Activated T-cell treated with anti-CD3 and anti-CD28 coated beads, Interleukin-2, amount 50 U/mL, for 48 hours (primary cell): ENCODE results near the gene ARL14.
"Not testable (repeated sequence)": the region's sequence is repeated elsewhere in the genome, so short reads cannot be mapped to it uniquely, and the experiment has no call there.

Experiments
- DNase-seq, 2 experiments: peaks; one replicate each; pipeline ENCODE4 v3.0.0-alpha.2; 2020

Gene ARL14

GRCh38 chr3:160678292-160678842 is 1.4 kb downstream of the ARL14 start:
- DNase-seq: no peak

- no peak for DNase-seq
Measured at GRCh38 chr3:160684368-160684740, 7.4 kb downstream of the ARL14 start.

GRCh38 chr3:160685144-160685766 is 8.3 kb downstream of the ARL14 start:
- DNase-seq: no peak

GRCh38 chr3:160686955-160687535 is 10.1 kb downstream of the ARL14 start:
- DNase-seq: no peak

GRCh38 chr3:160691151-160691550 is 14.2 kb downstream of the ARL14 start:
- DNase-seq: no peak

GRCh38 chr3:160691962-160692361 is 15.0 kb downstream of the ARL14 start:
- no peak for DNase-seq

GRCh38 chr3:160693191-160693590 is 16.2 kb downstream of the ARL14 start:
- DNase-seq: no peak

- no peak for DNase-seq
Measured at GRCh38 chr3:160694345-160694744, 17.4 kb downstream of the ARL14 start.

- DNase-seq: no peak
Measured at GRCh38 chr3:160695003-160695402, 18.0 kb downstream of the ARL14 start.

- DNase-seq: no peak
Measured at GRCh38 chr3:160695915-160696327, 19.0 kb downstream of the ARL14 start.

- DNase-seq: no peak
Measured at GRCh38 chr3:160697637-160698380, 20.8 kb downstream of the ARL14 start.

- DNase-seq: no peak
Measured at GRCh38 chr3:160698599-160699195, 21.7 kb downstream of the ARL14 start.

GRCh38 chr3:160701490-160701889 is 24.5 kb downstream of the ARL14 start:
- no peak for DNase-seq

GRCh38 chr3:160702290-160702689 is 25.3 kb downstream of the ARL14 start:
- no peak for DNase-seq

GRCh38 chr3:160703974-160704373 is 27.0 kb downstream of the ARL14 start:
- no peak for DNase-seq

GRCh38 chr3:160707187-160707794 is 30.3 kb downstream of the ARL14 start:
- no peak for DNase-seq

- DNase-seq: no peak
Measured at GRCh38 chr3:160709477-160710182, 32.7 kb downstream of the ARL14 start.

- DNase-seq: not testable (repeated sequence)
Measured at GRCh38 chr3:160713144-160713543, 36.2 kb downstream of the ARL14 start.

- no peak for DNase-seq
Measured at GRCh38 chr3:160719710-160720109, 42.8 kb downstream of the ARL14 start.

- DNase-seq: no peak
Measured at GRCh38 chr3:160720123-160720746, 43.3 kb downstream of the ARL14 start.

GRCh38 chr3:160722331-160722730 is 45.4 kb downstream of the ARL14 start:
- DNase-seq: no peak

- DNase-seq: no peak
Measured at GRCh38 chr3:160725338-160725737, 48.4 kb downstream of the ARL14 start.
